HG03139 (cell line): ENCODE measurements around the gene GLIS2.

Source experiments
- ATAC-seq: cut with Tn5 transposase; IDR thresholded peaks from one replicate; pipeline ENCODE4 v1.9.1; 2021; ENCODE audit not compliant: unreplicated experiment

Gene GLIS2

DNA sequence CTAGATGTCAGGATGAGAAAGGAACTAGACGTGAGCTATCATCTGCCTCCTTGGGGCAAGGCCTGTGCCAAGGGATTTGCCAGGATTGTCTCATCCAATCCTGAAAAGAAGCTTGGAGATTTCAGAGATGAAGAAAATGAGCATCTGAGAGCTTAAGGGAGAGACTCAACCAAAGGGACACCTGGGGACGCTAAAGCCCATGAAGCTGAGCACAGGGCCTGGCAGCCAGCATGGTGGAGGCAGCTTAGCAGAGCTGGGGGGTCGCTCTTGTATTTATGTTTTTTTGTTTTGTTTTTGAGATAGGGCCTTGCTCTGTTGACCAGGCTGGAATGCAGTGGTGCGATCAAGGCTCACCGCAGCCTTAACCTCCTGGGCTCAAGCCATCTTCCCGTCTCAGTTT, 18.4 kb upstream of the GLIS2 start:
- ATAC-seq: no peak

DNA sequence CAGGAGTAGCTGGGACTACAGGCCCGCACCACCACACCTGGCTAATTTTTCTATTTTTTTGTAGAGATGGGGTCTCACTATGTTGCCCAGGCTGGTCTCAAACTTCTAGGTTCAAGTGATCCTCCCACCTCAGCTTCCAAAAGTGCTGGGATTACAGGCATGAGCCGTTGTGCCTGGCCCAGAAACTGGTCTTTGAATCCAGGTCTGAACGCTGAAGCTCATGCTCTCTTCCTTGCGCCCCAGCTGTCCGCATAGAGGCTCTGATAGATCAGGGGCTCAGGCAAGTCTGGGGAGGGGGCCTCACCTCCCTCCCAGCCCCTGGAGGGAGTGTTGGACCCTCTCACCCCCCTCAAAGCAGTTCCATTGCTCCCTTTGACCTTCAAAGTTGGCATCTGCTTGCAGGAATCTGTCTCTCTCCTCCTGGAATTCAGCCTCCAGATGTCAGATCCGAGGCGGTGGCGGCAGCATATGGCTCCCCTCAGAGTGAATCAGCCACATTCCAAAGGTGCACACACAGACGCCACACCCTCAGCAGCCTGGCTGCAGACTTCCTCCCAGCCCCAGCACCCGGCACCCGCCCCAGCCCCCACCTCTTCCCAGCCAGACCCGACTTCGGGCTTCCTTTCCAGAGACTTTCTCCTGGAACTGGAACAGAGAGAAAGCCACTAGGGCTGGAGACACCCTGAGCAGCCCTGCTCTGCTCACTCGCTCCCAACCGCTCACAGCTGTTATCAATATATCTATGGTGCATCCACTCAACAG, 16.9 kb upstream of the GLIS2 start:
- no peak for ATAC-seq

DNA sequence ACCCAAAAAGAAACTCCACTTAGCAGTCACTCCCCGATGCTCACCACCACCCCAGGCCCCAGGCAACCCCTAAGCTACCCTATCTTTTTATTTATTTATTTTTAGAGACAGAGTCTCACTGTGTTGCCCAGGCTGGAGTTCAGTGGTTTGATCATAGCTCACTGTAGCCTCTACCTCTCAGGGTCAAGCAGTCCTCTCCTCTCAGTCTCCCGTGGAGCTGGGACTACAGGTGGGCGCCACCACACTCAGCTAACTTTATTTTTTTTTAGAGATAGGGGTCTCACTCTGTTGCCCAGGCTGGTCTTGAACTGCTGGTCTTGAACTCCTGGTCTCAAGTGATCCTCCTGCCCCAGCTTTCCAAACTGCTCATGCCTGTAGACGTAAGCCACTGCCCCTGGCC, 14.7 kb upstream of the GLIS2 start:
- ATAC-seq: no peak

DNA sequence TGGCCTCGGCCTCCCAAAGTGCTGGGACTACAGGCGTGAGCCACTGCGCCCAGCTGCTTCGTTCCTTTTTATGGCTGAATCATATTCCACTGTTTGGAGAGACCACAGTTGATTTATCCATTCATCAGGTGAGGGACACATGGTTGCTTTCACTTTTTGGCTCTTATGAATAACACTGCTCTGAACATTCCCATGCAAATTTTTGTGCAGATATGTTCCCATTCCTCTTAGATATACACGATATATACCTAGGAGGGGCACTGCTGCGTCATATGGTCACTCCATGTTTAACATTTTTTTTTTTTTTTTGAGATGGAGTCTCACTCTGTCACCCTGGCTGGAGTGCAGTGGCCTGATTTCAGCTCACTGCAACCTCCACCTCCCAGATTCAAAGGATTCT, 13.9 kb upstream of the GLIS2 start:
- no peak for ATAC-seq

DNA sequence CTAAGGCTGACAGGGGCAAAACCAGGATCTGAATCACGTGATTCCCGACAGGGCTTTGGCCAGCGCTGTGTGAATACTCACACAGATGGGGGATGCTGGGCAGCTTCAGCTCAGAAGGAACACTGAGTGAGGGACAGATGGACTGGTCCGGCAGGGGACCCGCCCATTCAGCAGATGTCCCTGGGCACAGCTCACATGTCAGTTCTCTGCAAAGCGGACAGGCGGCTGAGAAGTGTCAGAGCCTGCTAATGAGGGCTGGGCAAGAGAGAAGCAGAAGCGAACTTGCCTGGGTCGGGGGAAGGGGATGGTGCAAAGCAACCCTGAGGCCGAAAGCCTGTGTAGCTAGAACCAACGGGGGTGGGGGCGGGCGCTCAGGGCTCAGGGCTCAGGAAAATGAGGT, 11.9 kb upstream of the GLIS2 start:
- no peak for ATAC-seq

DNA sequence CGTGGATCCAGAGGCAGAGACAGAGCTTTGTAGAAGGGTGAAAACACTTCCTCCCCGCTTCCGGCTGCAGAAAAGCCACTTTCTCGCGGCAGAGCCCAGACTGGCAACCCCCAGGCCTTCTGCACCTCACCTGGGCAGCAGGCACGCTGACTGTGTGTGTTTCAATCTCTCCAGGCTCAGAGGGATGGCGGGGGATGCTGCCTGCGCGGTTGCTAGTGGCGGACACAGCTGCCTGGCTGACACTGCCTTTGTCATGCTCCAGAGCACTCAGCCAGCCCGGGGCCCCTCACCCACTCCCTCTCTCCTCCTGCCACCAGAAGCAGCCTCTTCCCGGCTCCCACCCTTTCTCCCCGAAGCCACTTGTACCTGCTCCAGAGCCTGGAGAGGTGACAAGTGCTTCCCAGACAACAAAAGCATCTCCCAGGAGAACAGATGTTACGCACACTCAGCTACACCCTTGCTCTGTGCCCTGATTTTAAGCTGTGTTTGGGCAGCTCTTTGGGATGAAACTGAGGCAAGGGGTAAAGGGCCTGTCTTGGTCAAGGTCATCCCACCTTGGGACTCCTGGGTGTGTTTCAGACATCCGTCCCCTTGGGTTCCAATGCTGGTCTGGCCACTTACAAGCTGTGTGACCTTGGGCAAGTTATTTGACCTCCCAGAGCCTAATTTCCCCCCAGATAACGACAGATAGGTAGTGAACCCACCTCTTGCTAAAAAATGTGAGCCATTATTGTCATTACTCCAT, 9.2 kb upstream of the GLIS2 start:
- no peak for ATAC-seq

DNA sequence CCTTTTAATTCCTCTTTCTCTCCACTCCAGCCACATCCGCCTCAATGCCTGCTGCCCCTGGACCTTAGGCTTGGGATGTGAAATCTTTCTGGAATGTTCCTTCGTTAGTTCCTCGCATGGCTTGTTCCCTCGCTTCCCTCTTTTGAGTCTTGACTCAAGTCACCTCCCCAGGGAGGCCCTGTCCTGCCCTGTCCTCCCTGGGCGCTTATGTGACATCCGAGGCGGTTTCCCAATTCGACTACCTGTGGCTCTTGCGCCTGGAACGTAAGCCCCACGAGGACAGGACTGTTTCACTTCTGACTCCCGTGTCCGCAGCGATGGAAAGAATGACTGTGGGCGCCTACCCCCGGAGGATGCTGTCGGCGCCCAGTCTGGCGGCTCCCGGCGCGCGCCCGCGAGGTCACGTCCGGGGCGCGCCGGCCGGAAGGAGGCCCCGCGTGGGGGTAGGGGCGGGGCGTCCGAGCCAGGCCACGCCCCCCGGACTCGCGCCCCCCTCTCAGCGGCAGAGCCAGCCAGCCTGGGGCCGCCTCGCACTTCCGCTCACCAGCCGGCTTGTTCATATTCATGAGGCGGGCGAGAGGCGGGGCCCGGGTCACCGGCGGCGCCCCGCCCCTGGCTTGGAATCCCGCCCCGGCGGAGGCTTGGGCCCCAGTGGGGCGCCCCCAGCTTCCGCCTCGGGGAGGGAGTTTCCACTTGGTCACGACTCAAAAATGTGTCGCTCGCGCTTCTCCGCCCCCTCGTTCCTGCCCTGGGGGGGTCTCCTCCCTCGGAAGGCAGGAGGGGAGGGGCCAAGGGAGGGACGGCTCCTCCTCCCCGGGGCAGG, 8.4 kb upstream of the GLIS2 start:
- ATAC-seq: peak; percentile 77

DNA sequence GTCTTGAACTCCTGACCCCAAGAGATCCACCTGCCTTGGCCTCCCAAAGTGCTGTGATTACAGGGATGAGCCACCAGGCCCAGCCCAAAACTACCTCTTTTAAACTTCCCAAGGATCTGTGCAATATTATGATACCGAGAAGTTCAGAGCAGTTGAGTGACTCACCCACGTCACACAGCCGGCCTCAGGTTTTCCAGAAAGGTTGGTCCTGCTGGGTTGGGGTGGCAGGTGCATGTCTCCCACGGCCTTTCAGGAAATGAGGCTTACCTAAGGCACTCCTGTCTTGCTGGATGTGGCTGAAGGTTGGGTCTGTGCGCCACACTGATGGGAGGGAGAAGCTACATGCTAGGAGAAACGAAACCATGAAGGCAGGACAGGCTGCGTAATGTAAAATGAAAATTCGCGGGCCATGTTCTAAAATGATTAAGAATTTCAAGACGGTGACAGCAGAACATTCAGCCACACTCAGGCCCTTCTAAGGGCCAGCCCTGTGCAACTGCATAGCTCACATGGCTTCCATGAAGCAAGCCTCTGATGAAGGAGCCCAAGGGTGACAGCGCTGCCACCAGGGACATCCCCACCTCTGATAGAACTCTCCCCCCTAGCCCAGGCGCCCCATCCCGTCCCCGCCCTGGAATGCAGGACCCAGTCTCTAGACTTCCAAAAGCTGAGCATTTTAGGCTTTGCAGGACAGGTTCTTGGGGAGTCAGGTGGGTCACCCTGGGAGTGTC, 6.6 kb upstream of the GLIS2 start:
- ATAC-seq: no peak

DNA sequence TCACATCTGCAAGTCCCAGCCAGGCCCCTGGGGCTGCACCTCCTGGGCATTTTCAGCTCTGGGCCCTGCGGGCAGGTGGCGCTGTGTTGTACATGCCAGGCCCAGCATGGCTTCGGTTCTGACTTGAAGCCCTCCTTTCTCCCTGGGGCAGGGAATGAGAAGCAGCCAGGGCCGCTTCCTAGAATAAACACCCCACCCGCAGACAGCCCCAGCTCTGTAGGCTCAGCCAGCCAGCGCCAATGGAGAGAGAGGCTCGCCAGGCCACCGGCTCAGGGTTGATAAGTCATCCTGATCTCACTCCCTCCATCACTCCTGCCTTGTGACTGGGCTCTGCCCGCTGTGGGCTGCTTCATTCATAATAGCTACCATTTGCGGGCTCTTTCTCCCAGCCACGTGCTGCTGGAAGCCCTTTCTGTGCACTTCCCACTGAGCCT, 6.0 kb upstream of the GLIS2 start:
- no peak for ATAC-seq

DNA sequence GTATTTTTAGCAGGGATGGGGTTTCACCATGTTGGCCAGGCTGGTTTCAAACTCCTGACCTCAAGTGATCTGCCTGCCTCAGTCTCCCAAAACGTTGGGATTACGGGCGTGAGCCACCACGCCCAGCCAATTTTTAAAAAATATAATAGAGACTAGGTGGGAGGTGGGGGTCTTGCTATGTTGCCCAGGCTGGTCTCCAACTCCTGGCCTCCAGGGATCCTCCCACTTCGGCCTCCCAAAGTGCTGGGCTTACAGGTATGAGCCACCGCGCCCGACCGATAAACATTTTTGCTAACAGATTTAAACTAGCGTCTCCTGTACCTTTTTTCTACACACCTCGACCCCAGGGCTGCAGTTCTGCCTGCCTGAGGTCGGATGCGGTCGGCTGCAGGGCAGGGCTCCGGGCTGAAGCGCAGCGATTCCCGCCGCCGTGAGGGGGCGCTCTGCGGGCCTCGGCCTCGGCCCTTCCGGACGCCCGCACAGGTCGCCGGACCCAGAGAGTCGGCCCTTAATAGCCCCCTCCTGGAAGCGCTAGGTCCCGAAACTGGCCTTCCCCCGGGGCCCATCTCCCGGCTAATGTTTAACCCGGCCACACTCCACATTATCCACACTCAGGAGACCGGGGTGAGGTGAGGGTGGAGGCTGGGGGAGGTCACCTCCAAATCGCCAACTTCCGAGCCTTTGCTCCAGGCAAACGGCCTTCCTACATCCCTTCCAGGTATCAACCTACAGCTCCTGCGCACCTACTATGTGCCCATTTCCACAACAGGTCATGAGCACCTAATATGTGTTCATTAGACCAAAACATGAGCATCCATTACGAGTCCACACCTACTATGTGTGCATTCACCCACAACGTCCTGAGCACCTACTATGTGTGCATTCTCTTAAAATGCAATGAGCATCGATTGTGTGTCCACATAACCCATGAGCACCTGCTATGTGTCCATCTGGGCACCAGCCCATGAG, 2.0 kb upstream of the GLIS2 start:
- no peak for ATAC-seq

DNA sequence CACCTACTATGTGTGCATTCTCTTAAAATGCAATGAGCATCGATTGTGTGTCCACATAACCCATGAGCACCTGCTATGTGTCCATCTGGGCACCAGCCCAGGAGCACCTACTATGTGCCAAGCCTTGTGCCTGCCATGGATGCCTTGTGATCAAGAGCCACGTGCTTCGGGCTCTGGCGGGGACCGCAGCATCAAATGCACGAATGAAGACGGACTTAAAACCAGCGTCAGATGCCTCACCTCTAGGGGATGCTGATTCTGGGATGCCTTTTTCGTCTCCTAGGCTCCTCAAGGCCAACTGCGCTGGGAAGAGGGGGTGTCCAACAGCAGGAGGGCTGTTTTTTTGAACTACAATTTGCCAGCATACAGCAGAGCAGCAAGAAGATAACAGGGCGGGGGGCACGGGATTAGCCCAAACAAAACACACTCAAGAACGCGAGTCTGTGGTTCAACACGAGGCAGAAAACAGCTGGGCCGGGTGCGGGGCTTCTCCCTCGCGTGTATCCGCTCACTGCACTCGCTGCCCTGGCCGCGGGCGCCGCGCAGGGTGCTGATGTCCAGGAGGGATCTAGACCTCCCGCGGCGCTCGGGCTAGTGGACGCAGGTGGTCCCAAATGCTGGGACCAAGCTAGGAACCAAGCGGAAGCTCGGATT, 1.2 kb upstream of the GLIS2 start:
- no peak for ATAC-seq

DNA sequence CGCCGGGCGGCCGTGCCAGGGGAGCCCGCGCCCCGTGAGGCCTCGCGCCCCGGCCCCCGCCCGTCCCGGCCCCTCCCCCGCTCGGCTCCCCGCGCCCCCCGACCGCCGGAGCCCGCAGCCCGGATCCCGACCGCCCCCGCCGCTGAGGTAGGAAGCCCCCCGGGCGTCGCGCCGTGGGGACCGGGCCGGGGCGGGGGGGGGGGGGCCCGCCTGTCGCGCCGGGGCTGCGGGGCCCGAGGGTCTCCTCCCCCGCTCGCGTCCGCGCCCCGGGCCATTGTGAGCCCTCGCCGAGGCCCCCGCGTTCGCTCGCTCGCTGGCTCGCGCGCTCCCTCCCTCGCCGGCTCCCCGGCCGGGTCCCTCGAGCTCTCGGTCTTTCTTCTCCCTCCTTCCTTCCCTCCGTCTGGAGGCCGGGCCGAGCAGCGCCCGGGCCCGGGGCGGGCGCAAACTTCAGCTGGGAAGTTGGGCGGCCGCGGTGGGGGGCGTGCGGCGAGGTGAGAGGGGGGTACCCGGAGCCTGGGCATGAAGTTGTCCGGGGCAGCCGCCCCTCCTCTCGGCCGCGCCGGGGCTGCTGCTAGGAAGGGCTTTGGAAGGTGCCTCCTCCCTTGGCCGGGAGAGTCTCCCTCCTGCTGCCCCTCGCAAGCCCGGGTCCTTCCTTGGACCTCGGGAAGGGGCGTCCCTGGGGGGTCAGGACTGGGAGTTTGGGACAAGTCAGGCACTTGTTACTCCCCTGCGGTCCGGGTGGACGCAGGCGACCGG, 419 bp downstream of the GLIS2 start:
- ATAC-seq: no peak

DNA sequence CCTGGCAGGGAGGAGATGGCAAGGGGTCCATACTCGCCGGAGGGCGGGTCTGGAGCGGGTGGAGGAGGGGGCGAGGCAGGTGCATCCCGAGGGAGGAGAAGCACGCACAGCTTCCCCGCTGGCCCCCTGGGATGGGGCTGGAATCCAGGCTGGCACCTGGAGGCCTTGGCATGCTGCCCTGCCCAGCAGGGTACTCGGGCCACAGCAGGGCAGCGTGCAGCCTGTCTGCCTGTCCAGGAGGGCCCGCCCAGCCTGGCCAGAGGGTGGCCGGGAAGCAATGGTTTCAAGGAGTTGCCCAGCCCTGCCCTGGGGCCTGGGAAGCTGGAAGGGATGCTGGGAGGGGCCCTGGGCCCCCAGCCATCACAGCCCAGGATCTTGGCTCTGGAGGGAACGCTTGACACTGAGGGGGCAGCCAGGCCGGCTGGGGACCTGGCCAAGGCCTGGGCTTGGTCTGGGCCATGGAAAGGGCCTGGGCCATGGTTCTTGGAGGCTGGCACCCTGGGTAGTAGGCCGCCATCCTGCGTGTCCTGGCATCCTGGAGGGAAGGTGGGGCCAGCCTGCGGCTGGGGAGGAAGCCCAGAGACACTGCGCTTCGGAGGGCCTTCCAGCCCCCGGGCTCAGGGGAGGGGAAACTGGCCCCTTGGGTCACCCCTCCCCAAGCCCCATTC, 1.1 kb downstream of the GLIS2 start:
- ATAC-seq: no peak

DNA sequence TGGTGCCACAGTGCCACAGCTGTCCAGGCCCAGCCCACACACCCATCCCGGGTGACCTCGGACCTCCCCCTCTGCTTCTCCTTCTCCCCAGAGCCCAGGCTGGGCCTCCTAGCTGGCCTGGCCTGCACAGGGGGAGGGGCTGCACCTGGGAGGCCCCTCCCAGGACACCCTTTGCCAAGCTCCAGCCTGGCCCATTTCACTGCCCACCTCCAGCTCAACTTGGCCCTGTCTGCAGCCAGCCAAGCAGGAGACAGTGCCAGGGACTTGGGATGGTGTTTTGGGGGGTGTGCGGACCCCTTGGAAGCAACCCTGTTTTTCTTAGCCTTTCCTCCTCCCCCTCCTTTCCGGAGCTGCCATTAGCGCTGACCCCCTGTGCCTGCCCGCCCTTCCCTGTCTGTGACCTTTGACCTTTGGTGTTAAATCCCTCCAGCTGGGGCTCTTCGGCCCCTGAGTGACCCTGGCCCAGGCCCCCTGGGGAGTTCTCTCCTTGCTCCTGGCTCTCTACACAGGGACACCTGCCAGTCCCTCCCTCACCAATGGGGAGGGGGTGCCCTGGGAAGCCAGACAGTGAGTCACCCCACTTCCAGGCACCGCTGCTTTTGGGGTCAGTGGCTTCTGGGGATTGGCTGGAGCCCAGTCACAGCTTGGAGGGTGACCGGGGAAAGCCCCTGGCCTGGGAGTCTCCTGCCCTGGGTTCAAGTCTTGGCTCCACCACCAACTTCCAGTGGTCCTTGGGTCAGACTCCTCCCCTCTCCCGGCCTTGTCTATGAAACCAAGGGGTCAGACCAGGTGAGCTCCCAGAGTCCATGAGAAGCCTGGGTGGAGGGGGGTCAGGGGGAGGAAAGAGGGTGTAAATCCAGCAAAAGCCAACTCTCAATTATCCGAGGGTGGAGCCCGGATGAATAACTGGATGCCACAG, 1.9 kb downstream of the GLIS2 start:
- no peak for ATAC-seq

DNA sequence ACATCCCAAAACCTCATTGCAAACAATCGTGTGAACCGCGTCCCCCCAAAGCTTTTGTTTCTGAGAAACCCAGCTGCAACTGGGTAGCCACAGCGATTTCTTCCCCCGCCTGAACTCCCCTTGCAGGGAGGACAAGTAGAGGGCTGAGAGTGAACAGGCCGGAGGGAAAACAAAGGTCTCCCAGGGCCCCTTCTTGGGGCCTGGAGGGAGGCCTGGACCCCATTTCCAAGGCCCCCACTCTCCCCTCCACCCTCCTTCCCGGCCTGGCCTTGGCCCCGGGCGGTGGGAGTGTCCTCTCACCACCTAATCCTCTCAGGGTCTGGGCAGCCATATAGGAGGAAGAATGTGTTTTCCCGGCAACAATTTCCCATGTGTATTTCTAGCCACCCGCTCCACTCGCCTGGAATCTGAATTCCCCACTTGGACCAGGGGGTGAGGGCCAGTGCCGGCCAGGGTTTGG, 2.6 kb downstream of the GLIS2 start:
- ATAC-seq: no peak

DNA sequence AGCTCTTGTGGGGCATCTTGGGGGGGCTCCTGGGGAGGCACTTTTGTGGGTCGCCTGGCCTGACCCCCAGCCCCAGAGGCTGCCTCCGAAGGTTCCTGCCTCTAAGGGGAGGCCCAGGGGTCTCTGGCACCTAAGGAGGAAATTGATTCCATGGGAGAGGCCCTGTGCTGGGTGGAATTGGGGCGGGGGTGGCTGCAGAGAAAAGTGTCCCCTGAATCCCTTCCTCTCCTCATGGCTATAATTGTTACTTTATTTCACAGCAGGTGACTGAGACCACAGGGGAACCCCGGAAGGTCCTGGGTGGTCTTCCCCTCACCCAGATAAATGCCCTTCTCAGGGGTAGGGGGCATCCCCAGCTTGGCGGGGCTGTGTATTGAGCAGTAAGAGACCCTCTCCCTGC, 3.1 kb downstream of the GLIS2 start:
- no peak for ATAC-seq
